ENCODE data around the gene EXOC4. TPM values are rescaled to one million over a fixed set of nuclear protein-coding genes. Genes with fewer than 3 reads are reported as not detected.

The EXOC4 gene
- total RNA-seq, 1 experiment from 2014 or later = 75.8 TPM

- Histone ChIP-seq H2BK15ac (ENCODE audit: low read depth, low read length) (no peak overlapping the region), H3K23me2 (ENCODE audit: insufficient read length, low read depth, low read length, poor library complexity, severe bottlenecking) (no peaks in the 10 kb centered on the region), H4K91ac (ENCODE audit: insufficient read length, low read depth, low read length) (no peak overlapping the region), H4K20me1 (ENCODE audit: control insufficient read depth, insufficient read depth, insufficient read length) (no peaks in the 10 kb centered on the region), H2BK20ac (ENCODE audit: low read depth, low read length, poor library complexity, severe bottlenecking) (no peak overlapping the region), H2AK5ac (ENCODE audit: insufficient read length, low read length) (no peak overlapping the region), H3T11ph (ENCODE audit: low read length) (no peak overlapping the region), H2BK5ac (ENCODE audit: insufficient read length, low read length) (no peak overlapping the region), H2AFZ (ENCODE audit: low read length) (no peak overlapping the region), H3K14ac (ENCODE audit: insufficient read depth, low read length) (no peak overlapping the region), H3K4me1 (ENCODE audit: insufficient read depth, low read length) (no peaks in the 10 kb centered on the region; the same call in 1 of the 2 replicates), H3K27ac (ENCODE audit: insufficient read length, low read depth, low read length) (no peak overlapping the region), H3K18ac (ENCODE audit: insufficient read length, low read depth, low read length) (no peak overlapping the region), H3K9ac (ENCODE audit: extremely low read depth, insufficient read length, low read length) (no peak overlapping the region), H4K5ac (ENCODE audit: insufficient read length, low read depth, low read length) (no peak overlapping the region), H3K23ac (ENCODE audit: insufficient read length, low read depth, low read length) (no peak overlapping the region), H3K9me3 (ENCODE audit: control insufficient read depth, low read depth, low read length) (no peaks in the 10 kb centered on the region), H3K4ac (ENCODE audit: low read depth, low read length) (no peak overlapping the region), H3K79me1 (ENCODE audit: insufficient read depth, low read depth, low read length, poor library complexity, severe bottlenecking) (no peaks in the 10 kb centered on the region), H3K56ac (ENCODE audit: insufficient read length, low read depth, low read length) (no peak overlapping the region), H3K4me2 (ENCODE audit: insufficient read depth, insufficient read length, low read length) (no peak overlapping the region), H2BK120ac (ENCODE audit: low read depth, low read length, poor library complexity, severe bottlenecking) (no peak overlapping the region), H3K27me3 (ENCODE audit: insufficient read depth, low read length) (no peaks in the 10 kb centered on the region), H2BK12ac (ENCODE audit: insufficient read length, low read depth, low read length) (no peak overlapping the region), H4K8ac (replicated peaks; ENCODE audit: insufficient read length, low read depth, low read length) (no peak overlapping the region), H3K79me2 (ENCODE audit: insufficient read depth, low read length) (no peaks in the 10 kb centered on the region)
- no peak for DNase-seq
- Mint-ChIP-seq H3K36me3 (ENCODE audit: insufficient read depth in 1 of 3, low read depth in 3 of 3) (no peaks in the 10 kb centered on the region), H3K27me3 (ENCODE audit: low read depth) (no peaks in the 10 kb centered on the region), H3K9me3 (no peaks in the 10 kb centered on the region), H3K4me3 (no peak overlapping the region), H3K27ac (no peak overlapping the region), H3K4me1 (peaks cover 10 to 12% of the 10 kb centered on the region in 2 experiments)
- no peak for TF ChIP-seq CTCF (conservative IDR thresholded peaks at IDR 0.05)
- no CpG with 5 or more reads among the region's 3 CpGs for WGBS (ENCODE audit: extremely low coverage, insufficient read length, low lambda C conversion rate)
Measured at GRCh38 chr7:133570321-133570720, 317.4 kb downstream of the EXOC4 start.
